ENCODE data around the gene DUSP1.

- TF ChIP-seq ZFP1 (CRISPR knock-in tag; IDR thresholded peaks at IDR 0.05) (no peak), SRF (IDR thresholded peaks at IDR 0.05; ENCODE audit: low read depth, low read length) (no peak), HCFC1 (IDR thresholded peaks at IDR 0.05; ENCODE audit: low read depth, low read length) (no peak), ZNF513 (CRISPR knock-in tag; conservative IDR thresholded peaks at IDR 0.05) (no peak), CTCF (CRISPR knock-in tag; IDR thresholded peaks at IDR 0.05) (no peak), SMARCE1 (IDR thresholded peaks at IDR 0.05; ENCODE audit: borderline replicate concordance) (no peak), POLR2AphosphoS2 (IDR thresholded peaks at IDR 0.05; ENCODE audit: low read depth, low read length) (no peak), POLR2AphosphoS5 (IDR thresholded peaks at IDR 0.05; ENCODE audit: low read depth, low read length) (no peak), HMG20B (CRISPR knock-in tag; conservative IDR thresholded peaks at IDR 0.05) (no peak)
Observed at GRCh38 chr5:172815631-172816030, 44.6 kb upstream of the DUSP1 start.
